Measurements from ENCODE around the gene FAM193B. TPM values are rescaled to one million over a fixed set of nuclear protein-coding genes. Genes with fewer than 3 reads are reported as not detected.
A peak's percentile ranks its signal among the peaks of the same experiment; 100 is the strongest.

The FAM193B gene
- total RNA-seq, 1 experiment from 2014 or later, result 43.8 TPM

- BruUV-seq (replicated peaks), result no TSS peak
- peaks cover 27% of the 10 kb centered on the region for H3K4me1 ChIP-seq (ENCODE audit: insufficient read depth, low read length, poor library complexity, severe bottlenecking)
- no peak overlapping the region for H3K4me3 ChIP-seq (ENCODE audit: low read depth, low read length, poor library complexity, severe bottlenecking)
- peak overlapping the region; percentile 34 for H3K27ac ChIP-seq (ENCODE audit: low read depth, low read length, poor library complexity, severe bottlenecking)
- ChIA-PET POLR2A (ENCODE audit: low non-redundant PET) (no interaction called here), CTCF (no interaction called here)
- intact Hi-C loops (cut with micrococcal nuclease; ENCODE audit: unreplicated experiment), result no loop called here
- H3K36me3 ChIP-seq (ENCODE audit: insufficient read depth, low read length, poor library complexity, severe bottlenecking), result peaks cover 9% of the 10 kb centered on the region
- no peaks in the 10 kb centered on the region for H3K9me3 ChIP-seq (ENCODE audit: low read depth, low read length, poor library complexity, severe bottlenecking)
- TF ChIP-seq CTCF (conservative IDR thresholded peaks at IDR 0.05; ENCODE audit: low read depth, low read length), result no peak
- no peak for TF ChIP-seq EZH2 (IDR thresholded peaks at IDR 0.05; ENCODE audit: borderline replicate concordance, low read depth, low read length, poor library complexity, severe bottlenecking)
- H3K27me3 ChIP-seq (replicated peaks; ENCODE audit: insufficient read depth, low read depth, low read length, poor library complexity), result no peaks in the 10 kb centered on the region
- no peak for DNase-seq (ENCODE audit: low spot score)
These were observed 79.4 kb downstream of the FAM193B start for GRCh38 chr5:177474846-177475562.

DNA sequence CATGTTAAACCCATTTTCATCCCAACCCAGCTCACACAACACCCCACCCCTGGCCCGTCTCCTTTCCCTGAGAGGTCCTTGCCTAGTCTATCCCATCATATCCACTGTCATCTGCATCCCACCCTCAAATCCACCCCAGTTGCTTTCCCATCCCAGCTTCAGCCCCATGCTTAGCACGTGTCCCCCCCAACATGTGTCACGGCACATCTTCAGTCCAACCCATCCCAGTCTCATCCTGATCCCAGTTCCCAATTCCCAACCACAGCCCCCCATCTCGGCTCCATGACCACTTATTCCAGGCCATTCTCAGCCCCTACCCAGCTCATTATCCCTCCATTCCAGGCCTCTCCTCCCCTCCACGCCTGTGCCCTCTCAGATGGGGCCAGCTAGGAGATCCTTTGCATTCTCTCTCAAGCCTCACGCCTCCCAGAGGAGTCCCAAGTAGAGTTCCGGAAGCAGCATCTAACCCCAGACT lies 80.3 kb downstream of the FAM193B start:
- intact Hi-C loops (cut with micrococcal nuclease; ENCODE audit: unreplicated experiment), result no loop called here
- TF ChIP-seq EZH2 (IDR thresholded peaks at IDR 0.05; ENCODE audit: borderline replicate concordance, low read depth, low read length, poor library complexity, severe bottlenecking) (no peak), CTCF (conservative IDR thresholded peaks at IDR 0.05; ENCODE audit: low read depth, low read length) (no peak)
- H3K4me3 ChIP-seq (ENCODE audit: low read depth, low read length, poor library complexity, severe bottlenecking), result no peak overlapping the region
- no TSS peak for BruUV-seq (replicated peaks)
- DNase-seq (ENCODE audit: low spot score), result no peak
- no peak overlapping the region for H3K27ac ChIP-seq (ENCODE audit: low read depth, low read length, poor library complexity, severe bottlenecking)
- ChIA-PET CTCF (no interaction called here), POLR2A (ENCODE audit: low non-redundant PET) (interaction anchor here (0.5 to 0.6 kb wide), 2 partner anchors 16 to 118 kb away, joined by 6 to 10 read pairs; no protein-coding TSS in a partner anchor)
- H3K27me3 ChIP-seq (replicated peaks; ENCODE audit: insufficient read depth, low read depth, low read length, poor library complexity), result no peaks in the 10 kb centered on the region
- H3K9me3 ChIP-seq (ENCODE audit: low read depth, low read length, poor library complexity, severe bottlenecking), result no peaks in the 10 kb centered on the region
- peaks cover 10% of the 10 kb centered on the region for H3K36me3 ChIP-seq (ENCODE audit: insufficient read depth, low read length, poor library complexity, severe bottlenecking)
- peaks cover 27% of the 10 kb centered on the region for H3K4me1 ChIP-seq (ENCODE audit: insufficient read depth, low read length, poor library complexity, severe bottlenecking)

GRCh38 chr5:177473443-177474001 lies 80.8 kb downstream of the FAM193B start, which contains the start of gene DBN1:
TSS of gene DBN1 (minus strand) at chr5:177473634. CDS start at chr5:177473521, 113 bp downstream.
- peak; percentile 72 for DNase-seq (ENCODE audit: low spot score)
- H3K36me3 ChIP-seq (ENCODE audit: insufficient read depth, low read length, poor library complexity, severe bottlenecking), result peaks cover 15% of the 10 kb centered on the region
- H3K4me3 ChIP-seq (ENCODE audit: low read depth, low read length, poor library complexity, severe bottlenecking), result peak within 1 kb of the TSS; percentile 96
- intact Hi-C loops (cut with micrococcal nuclease; ENCODE audit: unreplicated experiment), result no loop called here
- ChIA-PET POLR2A (ENCODE audit: low non-redundant PET) (interaction anchor here (0.5 to 0.6 kb wide), 2 partner anchors 17 to 117 kb away, joined by 6 to 10 read pairs; no protein-coding TSS in a partner anchor), CTCF (no interaction called here)
- H3K27me3 ChIP-seq (replicated peaks; ENCODE audit: insufficient read depth, low read depth, low read length, poor library complexity), result no peaks in the 10 kb centered on the region
- H3K9me3 ChIP-seq (ENCODE audit: low read depth, low read length, poor library complexity, severe bottlenecking), result no peaks in the 10 kb centered on the region
- TF ChIP-seq EZH2 (IDR thresholded peaks at IDR 0.05; ENCODE audit: borderline replicate concordance, low read depth, low read length, poor library complexity, severe bottlenecking), result no peak
- no peak for TF ChIP-seq CTCF (conservative IDR thresholded peaks at IDR 0.05; ENCODE audit: low read depth, low read length)
- H3K4me1 ChIP-seq (ENCODE audit: insufficient read depth, low read length, poor library complexity, severe bottlenecking), result peaks cover 27% of the 10 kb centered on the region
- BruUV-seq (replicated peaks), result no TSS peak
- peak within 1 kb of the TSS; percentile 86 for H3K27ac ChIP-seq (ENCODE audit: low read depth, low read length, poor library complexity, severe bottlenecking)
